Measurements from ENCODE around the gene BIN1.

DNA sequence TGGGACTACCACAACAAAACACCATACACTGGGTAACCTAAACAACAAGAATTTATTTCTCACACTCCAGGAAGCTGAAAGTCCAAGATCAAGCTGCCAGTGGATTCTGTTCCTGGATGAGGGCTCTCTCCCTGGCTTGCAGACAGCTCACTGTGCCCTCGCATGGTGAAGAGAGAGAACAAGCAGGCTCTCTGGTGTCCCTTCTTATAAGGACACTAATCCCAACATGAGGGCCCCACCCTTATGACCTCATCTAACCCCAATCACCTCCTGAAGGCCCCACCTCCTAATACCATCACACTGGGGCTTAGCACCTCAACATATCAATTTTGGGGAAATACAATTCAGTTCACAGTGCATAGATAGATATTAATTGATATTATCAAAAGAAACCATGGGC lies 83.5 kb downstream of the BIN1 start:
- TF ChIP-seq, protein P1, sequence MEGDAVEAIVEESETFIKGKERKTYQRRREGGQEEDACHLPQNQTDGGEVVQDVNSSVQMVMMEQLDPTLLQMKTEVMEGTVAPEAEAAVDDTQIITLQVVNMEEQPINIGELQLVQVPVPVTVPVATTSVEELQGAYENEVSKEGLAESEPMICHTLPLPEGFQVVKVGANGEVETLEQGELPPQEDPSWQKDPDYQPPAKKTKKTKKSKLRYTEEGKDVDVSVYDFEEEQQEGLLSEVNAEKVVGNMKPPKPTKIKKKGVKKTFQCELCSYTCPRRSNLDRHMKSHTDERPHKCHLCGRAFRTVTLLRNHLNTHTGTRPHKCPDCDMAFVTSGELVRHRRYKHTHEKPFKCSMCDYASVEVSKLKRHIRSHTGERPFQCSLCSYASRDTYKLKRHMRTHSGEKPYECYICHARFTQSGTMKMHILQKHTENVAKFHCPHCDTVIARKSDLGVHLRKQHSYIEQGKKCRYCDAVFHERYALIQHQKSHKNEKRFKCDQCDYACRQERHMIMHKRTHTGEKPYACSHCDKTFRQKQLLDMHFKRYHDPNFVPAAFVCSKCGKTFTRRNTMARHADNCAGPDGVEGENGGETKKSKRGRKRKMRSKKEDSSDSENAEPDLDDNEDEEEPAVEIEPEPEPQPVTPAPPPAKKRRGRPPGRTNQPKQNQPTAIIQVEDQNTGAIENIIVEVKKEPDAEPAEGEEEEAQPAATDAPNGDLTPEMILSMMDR (IDR thresholded peaks at IDR 0.05; ENCODE audit: low read length), result no peak
- TF ChIP-seq EZH2 (optimal IDR thresholded peaks at IDR 0.05; ENCODE audit: low read depth, low read length), result no peak
